K562 (cell line): ENCODE results near the gene WAS.
"Not testable (repeated sequence)": the region's sequence is repeated elsewhere in the genome, so short reads cannot be mapped to it uniquely, and the experiment has no call there.

Experiments
- SNRNP70 ChIP-seq: fragments of 200-400 bp; formaldehyde crosslinking; optimal IDR thresholded peaks from 2 replicates; pipeline ENCODE3; 2017; ENCODE audit warnings: low read depth, low read length
- SP2 ChIP-seq: IDR thresholded peaks from 2 replicates; pipeline ENCODE4 v1.6.1; 2011; ENCODE audit warnings: mild to moderate bottlenecking, low read depth, low read length, moderate library complexity; ENCODE audit not compliant: poor library complexity, severe bottlenecking; ENCODE audit errors: extremely low read depth
- ZNF77 ChIP-seq: fragments of 250-450 bp; sonication (Bioruptor Pico); IDR thresholded peaks from 2 replicates; pipeline ENCODE4 v1.5.0; 2020

- TF ChIP-seq SNRNP70; ZNF77 (CRISPR knock-in tag); SP2: not testable (repeated sequence)
Observed at GRCh38 chrX:48659686-48660085, 23.9 kb upstream of the WAS start.
